GM13977 (cell line): ENCODE results near the gene DST.

Experiments
- DNase-seq: peaks from one replicate; pipeline ENCODE4 v3.0.0; 2012; ENCODE audit warnings: low spot score
- CTCF ChIP-seq: IDR thresholded peaks from 2 replicates; pipeline ENCODE4 v1.5.1; 2012; ENCODE audit warnings: mild to moderate bottlenecking, control low read depth; ENCODE audit not compliant: insufficient read depth; ENCODE audit errors: extremely low read depth, missing control alignments
- in situ Hi-C: fragments of 300-500 bp; cut with MboI; formaldehyde crosslinking; loops from one replicate; pipeline ENCODE4 v1.12.0; 2022; ENCODE audit warnings: low sequenced_read_pairs, low pct_unique_long_range_greater_than_20kb, mixed read lengths, inconsistent platforms; ENCODE audit not compliant: unreplicated experiment

DST gene

GRCh38 chr6:56688521-56688920, 45.8 kb upstream of the DST start:
- no peak for TF ChIP-seq CTCF
- in situ Hi-C loops = no loop called here
- DNase-seq = no peak

GRCh38 chr6:56687551-56687950, 44.9 kb upstream of the DST start:
- DNase-seq = no peak
- in situ Hi-C loops = no loop called here
- no peak for TF ChIP-seq CTCF

GRCh38 chr6:56686429-56686828, 43.7 kb upstream of the DST start:
- no peak for DNase-seq
- in situ Hi-C loops = no loop called here
- no peak for TF ChIP-seq CTCF

- no peak for TF ChIP-seq CTCF
- in situ Hi-C loops = no loop called here
- no peak for DNase-seq
These were observed 43.3 kb upstream of the DST start for GRCh38 chr6:56685994-56686393.

- in situ Hi-C loops = no loop called here
- TF ChIP-seq CTCF = no peak
- no peak for DNase-seq
These were observed 42.5 kb upstream of the DST start for GRCh38 chr6:56685102-56685733.

- no peak for TF ChIP-seq CTCF
- in situ Hi-C loops = no loop called here
- no peak for DNase-seq
These were observed 41.8 kb upstream of the DST start for GRCh38 chr6:56684342-56685101.
